ENCODE measurements around the gene LEMD1. TPM values are rescaled to one million over a fixed set of nuclear protein-coding genes. Genes with fewer than 3 reads are reported as not detected.
"Not testable (repeated sequence)": the region's sequence is repeated elsewhere in the genome, so short reads cannot be mapped to it uniquely, and the experiment has no call there.

Gene LEMD1
- total RNA-seq, 1 experiment from 2014 or later: not detected

- intact Hi-C loops (cut with micrococcal nuclease; ENCODE audit: unreplicated experiment) (no loop called here), in situ Hi-C loops (cut with HindIII; ENCODE audit: low pct_unique_long_range_greater_than_20kb, low sequenced_read_pairs) (no loop called here)
- no peak overlapping the region for H3K27ac ChIP-seq (ENCODE audit: low read length)
- H3K27me3 ChIP-seq (ENCODE audit: control insufficient read depth, insufficient read depth, low read length): no peaks in the 10 kb centered on the region
- ChIA-PET CTCF (no interaction called here), POLR2A (no interaction called here)
- no peak overlapping the region for H3K4me3 ChIP-seq (ENCODE audit: low read depth in 2 of 2, low read length in 2 of 2)
- TF ChIP-seq POLR2AphosphoS5 (IDR thresholded peaks at IDR 0.05; ENCODE audit: low read depth, low read length) (no peak), SIN3A (IDR thresholded peaks at IDR 0.05; ENCODE audit: borderline replicate concordance, insufficient read depth, low read depth, low read length) (no peak), TCF7L2 (IDR thresholded peaks at IDR 0.05; ENCODE audit: low read depth, low read length) (no peak), REST (IDR thresholded peaks at IDR 0.05; ENCODE audit: insufficient read depth in 1 of 2, low read depth in 2 of 2, low read length in 1 of 2) (no peak), CTCF (IDR thresholded peaks at IDR 0.05) (no peak)
- BruUV-seq (replicated peaks): no TSS peak
- no peak for DNase-seq (ENCODE audit: low read depth, low spot score)
- H3K9me3 ChIP-seq (ENCODE audit: control insufficient read depth, insufficient read depth, low read depth, low read length): no peaks in the 10 kb centered on the region
- no peak for ATAC-seq
- H3K4me1 ChIP-seq (ENCODE audit: control insufficient read depth, insufficient read depth, low read length): no peaks in the 10 kb centered on the region
- H3K36me3 ChIP-seq (ENCODE audit: control insufficient read depth, insufficient read depth, low read length): no peaks in the 10 kb centered on the region
Measured at GRCh38 chr1:205387845-205388244, 34.0 kb downstream of the LEMD1 start.

GRCh38 chr1:205382990-205383389 is 38.9 kb downstream of the LEMD1 start:
- BruUV-seq (replicated peaks); POLR2A ChIA-PET; DNase-seq (ENCODE audit: low read depth, low spot score); H3K4me1 ChIP-seq (ENCODE audit: control insufficient read depth, insufficient read depth, low read length); in situ Hi-C loops (cut with HindIII; ENCODE audit: low pct_unique_long_range_greater_than_20kb, low sequenced_read_pairs); H3K27ac ChIP-seq (ENCODE audit: low read length); intact Hi-C loops (cut with micrococcal nuclease; ENCODE audit: unreplicated experiment); H3K36me3 ChIP-seq (ENCODE audit: control insufficient read depth, insufficient read depth, low read length); CTCF ChIA-PET; ATAC-seq; H3K4me3 ChIP-seq (ENCODE audit: low read depth in 2 of 2, low read length in 2 of 2); H3K27me3 ChIP-seq (ENCODE audit: control insufficient read depth, insufficient read depth, low read length); H3K9me3 ChIP-seq (ENCODE audit: control insufficient read depth, insufficient read depth, low read depth, low read length): not testable (repeated sequence)

GRCh38 chr1:205382561-205382960 is 39.3 kb downstream of the LEMD1 start:
- ChIA-PET POLR2A (no interaction called here), CTCF (no interaction called here)
- TF ChIP-seq POLR2AphosphoS5 (IDR thresholded peaks at IDR 0.05; ENCODE audit: low read depth, low read length): no peak
- TF ChIP-seq REST (IDR thresholded peaks at IDR 0.05; ENCODE audit: insufficient read depth in 1 of 2, low read depth in 2 of 2, low read length in 1 of 2): no peak
- no peak for TF ChIP-seq TCF7L2 (IDR thresholded peaks at IDR 0.05; ENCODE audit: low read depth, low read length)
- Histone ChIP-seq H3K36me3 (ENCODE audit: control insufficient read depth, insufficient read depth, low read length) (no peaks in the 10 kb centered on the region), H3K9me3 (ENCODE audit: control insufficient read depth, insufficient read depth, low read depth, low read length) (no peaks in the 10 kb centered on the region), H3K4me3 (ENCODE audit: low read depth in 2 of 2, low read length in 2 of 2) (no peak overlapping the region), H3K27me3 (ENCODE audit: control insufficient read depth, insufficient read depth, low read length) (no peaks in the 10 kb centered on the region), H3K27ac (ENCODE audit: low read length) (no peak overlapping the region), H3K4me1 (ENCODE audit: control insufficient read depth, insufficient read depth, low read length) (no peaks in the 10 kb centered on the region)
- ATAC-seq (no peak), DNase-seq (ENCODE audit: low read depth, low spot score) (no peak)
- in situ Hi-C loops (cut with HindIII; ENCODE audit: low pct_unique_long_range_greater_than_20kb, low sequenced_read_pairs) (no loop called here), intact Hi-C loops (cut with micrococcal nuclease; ENCODE audit: unreplicated experiment) (no loop called here)
- no TSS peak for BruUV-seq (replicated peaks)
